Glomerular visceral epithelial cell (primary cell): ENCODE measurements around the gene GLIPR1.
"Not testable (repeated sequence)": the region's sequence is repeated elsewhere in the genome, so short reads cannot be mapped to it uniquely, and the experiment has no call there.

ENCODE experiments used
- DNase-seq: peaks from one replicate; pipeline ENCODE4 v3.0.0-alpha.2; 2016; ENCODE audit errors: extremely low spot score

Gene GLIPR1

GRCh38 chr12:75474116-75474515, 6.4 kb upstream of the GLIPR1 start:
- DNase-seq, result no peak

- DNase-seq, result no peak
These were observed 4.5 kb upstream of the GLIPR1 start for GRCh38 chr12:75476071-75476470.

GRCh38 chr12:75477137-75477536, 3.4 kb upstream of the GLIPR1 start:
- no peak for DNase-seq

- no peak for DNase-seq
These were observed 2.3 kb upstream of the GLIPR1 start for GRCh38 chr12:75478116-75478794.

GRCh38 chr12:75479963-75480461, 543 bp upstream of the GLIPR1 start:
- DNase-seq, result peak; percentile 43

- peak; percentile 23 for DNase-seq
These were observed 604 bp downstream of the GLIPR1 start for GRCh38 chr12:75481013-75481705.

GRCh38 chr12:75481774-75482173, 1.2 kb downstream of the GLIPR1 start:
- DNase-seq, result peak; percentile 29

GRCh38 chr12:75482646-75483045, 2.1 kb downstream of the GLIPR1 start:
- no peak for DNase-seq

GRCh38 chr12:75483431-75483830, 2.9 kb downstream of the GLIPR1 start:
- no peak for DNase-seq

- not testable (repeated sequence) for DNase-seq
These were observed 3.9 kb downstream of the GLIPR1 start for GRCh38 chr12:75484450-75484849.

GRCh38 chr12:75487308-75487707, 6.8 kb downstream of the GLIPR1 start:
- DNase-seq, result no peak

- DNase-seq, result peak; percentile 25
These were observed 8.0 kb downstream of the GLIPR1 start for GRCh38 chr12:75488553-75488952.

GRCh38 chr12:75489187-75489586, 8.6 kb downstream of the GLIPR1 start:
- DNase-seq, result no peak

- peak; percentile 35 for DNase-seq
These were observed 9.2 kb downstream of the GLIPR1 start for GRCh38 chr12:75489613-75490210.

GRCh38 chr12:75491169-75491568, 10.6 kb downstream of the GLIPR1 start:
- DNase-seq, result no peak

- DNase-seq, result no peak
These were observed 22.9 kb downstream of the GLIPR1 start for GRCh38 chr12:75503459-75503858.

- DNase-seq, result no peak
These were observed 23.3 kb downstream of the GLIPR1 start for GRCh38 chr12:75503866-75504265.

- DNase-seq, result peak; percentile 35
These were observed 25.3 kb downstream of the GLIPR1 start for GRCh38 chr12:75505706-75506312.

- DNase-seq, result no peak
These were observed 26.5 kb downstream of the GLIPR1 start for GRCh38 chr12:75507086-75507485.

GRCh38 chr12:75508159-75508558, 27.6 kb downstream of the GLIPR1 start:
- no peak for DNase-seq

GRCh38 chr12:75509621-75510020, 29.1 kb downstream of the GLIPR1 start:
- no peak for DNase-seq
